IMR-90 (cell line): ENCODE data around the gene NUDT6. TPM values are rescaled to one million over a fixed set of nuclear protein-coding genes. Genes with fewer than 3 reads are reported as not detected.
A peak's percentile ranks its signal among the peaks of the same experiment; 100 is the strongest.

Experiments
- ATAC-seq: fragments of 200-7000 bp; cut with Tn5 transposase; 2 replicates; pipeline ENCODE4 v1.9.1; 2020; ENCODE audit warnings: low read depth, mild to moderate bottlenecking, moderate library complexity
- BruUV-seq: library from RNA; stranded (reverse); fragments of 400-500 nt; replicated peaks from 2 replicates; lab custom pipeline; 2021; lab: Mats Ljungman, UMichigan
- CTCF ChIA-PET: fragments of 300-600 bp; formaldehyde crosslinking; extraction: SDS; loops from one replicate; lab custom pipeline; 2021; ENCODE audit warnings: antibody characterized with exemption; lab: Yijun Ruan, JAX
- POLR2A ChIA-PET: fragments of 300-600 bp; sonication (Branson Sonifier 250); formaldehyde crosslinking; loops from one replicate; lab custom pipeline; 2022; ENCODE audit warnings: antibody characterized with exemption; ENCODE audit not compliant: unreplicated experiment; lab: Charles Lee
- DNase-seq: peaks from one replicate; pipeline ENCODE4 v3.0.0; 2013
- H2AFZ ChIP-seq: replicated peaks from 2 replicates; pipeline ENCODE3; 2013; ENCODE audit warnings: low read length, mild to moderate bottlenecking; ENCODE audit not compliant: poor library complexity
- H2AK5ac ChIP-seq: 2 replicates; pipeline ENCODE4 v1.6.1; 2013; ENCODE audit warnings: low read depth, low read length, inconsistent platforms
- H2AK9ac ChIP-seq: replicated peaks from 2 replicates; pipeline ENCODE3; 2013; ENCODE audit warnings: mild to moderate bottlenecking, low read depth, low read length, moderate library complexity; ENCODE audit not compliant: poor library complexity
- H2BK120ac ChIP-seq: 2 replicates; pipeline ENCODE4 v1.6.1; 2013; ENCODE audit warnings: low read depth, low read length, inconsistent platforms
- H2BK15ac ChIP-seq: 3 replicates; pipeline ENCODE4 v1.6.1; 2013; ENCODE audit warnings: low read depth, low read length, inconsistent platforms
- H2BK20ac ChIP-seq: 2 replicates; pipeline ENCODE4 v1.6.1; 2013; ENCODE audit warnings: low read depth, mild to moderate bottlenecking, inconsistent platforms, low read length, moderate library complexity
- H2BK5ac ChIP-seq: 2 replicates; pipeline ENCODE4 v1.6.1; 2013; ENCODE audit warnings: mild to moderate bottlenecking, low read depth, low read length, inconsistent platforms; ENCODE audit not compliant: poor library complexity, severe bottlenecking
- H3K14ac ChIP-seq: replicated peaks from 2 replicates; pipeline ENCODE4 v1.6.1; 2013; ENCODE audit warnings: low read depth, low read length, inconsistent platforms
- H3K18ac ChIP-seq: 2 replicates; pipeline ENCODE4 v1.6.1; 2013; ENCODE audit warnings: low read depth, low read length, control low read depth
- H3K23ac ChIP-seq: 2 replicates; pipeline ENCODE4 v1.6.1; 2013; ENCODE audit warnings: low read depth, low read length, inconsistent platforms
- H3K27ac ChIP-seq: 2 replicates; pipeline ENCODE4 v1.5.1; 2013; ENCODE audit warnings: mild to moderate bottlenecking, control low read depth, low read length; ENCODE audit not compliant: insufficient read depth
- H3K27me3 ChIP-seq: 2 replicates; pipeline ENCODE4 v1.6.1; 2013; ENCODE audit warnings: low read length; ENCODE audit not compliant: control insufficient read depth, insufficient read depth
- H3K36me3 ChIP-seq: 2 replicates; pipeline ENCODE4 v1.6.1; 2013; ENCODE audit warnings: low read length, mixed read lengths; ENCODE audit not compliant: control insufficient read depth, insufficient read depth
- H3K4ac ChIP-seq: 2 replicates; pipeline ENCODE4 v1.6.1; 2013; ENCODE audit warnings: low read depth, low read length, inconsistent platforms
- H3K4me1 ChIP-seq: 2 replicates; pipeline ENCODE4 v1.6.1; 2013; ENCODE audit warnings: low read length, mixed read lengths; ENCODE audit not compliant: control insufficient read depth, insufficient read depth
- H3K4me2 ChIP-seq: 2 replicates; pipeline ENCODE4 v1.6.1; 2013; ENCODE audit warnings: low read depth, mild to moderate bottlenecking, control low read depth, low read length, moderate library complexity
- H3K4me3 ChIP-seq: 2 replicates; pipeline ENCODE4 v1.5.1; 2013; ENCODE audit warnings: low read depth, mild to moderate bottlenecking, control low read depth, low read length, moderate library complexity; ENCODE audit not compliant: insufficient read depth
- H3K56ac ChIP-seq: 2 replicates; pipeline ENCODE4 v1.6.1; 2013; ENCODE audit warnings: low read length, inconsistent platforms; ENCODE audit not compliant: insufficient read depth; ENCODE audit errors: extremely low read depth
- H3K79me1 ChIP-seq, 2 experiments: 2 replicates each; pipeline ENCODE4 v1.6.1; 2013; ENCODE audit warnings: low read length in 2 of 2, inconsistent platforms in 1 of 2, low read depth in 1 of 2
- H3K9ac ChIP-seq: 2 replicates; pipeline ENCODE4 v1.6.1; 2013; ENCODE audit warnings: low read depth, low read length, control low read depth
- H3K9me1 ChIP-seq: 2 replicates; pipeline ENCODE4 v1.6.1; 2013; ENCODE audit warnings: low read length, inconsistent platforms; ENCODE audit not compliant: insufficient read depth
- H3K9me3 ChIP-seq: 2 replicates; pipeline ENCODE4 v1.6.1; 2013; ENCODE audit warnings: low read length; ENCODE audit not compliant: control insufficient read depth, insufficient read depth
- H4K20me1 ChIP-seq: 2 replicates; pipeline ENCODE4 v1.6.1; 2013; ENCODE audit warnings: low read length, inconsistent platforms; ENCODE audit not compliant: insufficient read depth
- H4K5ac ChIP-seq: 2 replicates; pipeline ENCODE4 v1.6.1; 2013; ENCODE audit warnings: mild to moderate bottlenecking, low read depth, low read length, control low read depth
- H4K8ac ChIP-seq, 2 experiments: 2 replicates each; pipeline ENCODE4 v1.6.1; 2013; ENCODE audit warnings: low read depth in 2 of 2, low read length in 2 of 2, control low read depth in 1 of 2, inconsistent platforms in 1 of 2
- H4K91ac ChIP-seq: 2 replicates; pipeline ENCODE4 v1.6.1; 2013; ENCODE audit warnings: low read depth, low read length, inconsistent platforms; ENCODE audit not compliant: insufficient read depth
- BHLHE40 ChIP-seq: fragments of 150-350 bp; IDR thresholded peaks from 2 replicates; pipeline ENCODE4 v1.6.1; 2016; ENCODE audit warnings: mild to moderate bottlenecking, low read depth, low read length
- CEBPB ChIP-seq: IDR thresholded peaks from 2 replicates; pipeline ENCODE4 v1.6.1; 2012; ENCODE audit warnings: low read depth, low read length, improper control_type of control experiment
- CHD1 ChIP-seq: IDR thresholded peaks from 2 replicates; pipeline ENCODE4 v1.6.1; 2012; ENCODE audit warnings: low read depth, low read length, improper control_type of control experiment
- CTCF ChIP-seq: conservative IDR thresholded peaks from 2 replicates; pipeline ENCODE4 v1.5.1; 2012; ENCODE audit warnings: mild to moderate bottlenecking, low read depth, low read length, improper control_type of control experiment
- ELK1 ChIP-seq: fragments of 150-350 bp; IDR thresholded peaks from 2 replicates; pipeline ENCODE4 v1.6.1; 2016; ENCODE audit warnings: low read depth, mild to moderate bottlenecking, low read length, moderate library complexity, borderline replicate concordance
- FOS ChIP-seq: fragments of 150-350 bp; IDR thresholded peaks from 2 replicates; pipeline ENCODE4 v1.6.1; 2016; ENCODE audit warnings: low read depth, low read length
- MAFK ChIP-seq: IDR thresholded peaks from 2 replicates; pipeline ENCODE4 v1.6.1; 2012; ENCODE audit warnings: low read depth, low read length, improper control_type of control experiment
- MAZ ChIP-seq: IDR thresholded peaks from 2 replicates; pipeline ENCODE4 v1.6.1; 2012; ENCODE audit warnings: low read depth, mild to moderate bottlenecking, low read length, improper control_type of control experiment, moderate library complexity, borderline replicate concordance
- MXI1 ChIP-seq: IDR thresholded peaks from 2 replicates; pipeline ENCODE4 v1.6.1; 2012; ENCODE audit warnings: low read depth, mild to moderate bottlenecking, low read length, moderate library complexity, borderline replicate concordance
- NFE2L2 ChIP-seq: fragments of 150-350 bp; IDR thresholded peaks from 2 replicates; pipeline ENCODE4 v1.6.1; 2016; ENCODE audit warnings: low read depth, mild to moderate bottlenecking, low read length
- POLR2A ChIP-seq: IDR thresholded peaks from 2 replicates; pipeline ENCODE4 v1.6.1; 2012; ENCODE audit warnings: mild to moderate bottlenecking, low read depth, low read length
- RAD21 ChIP-seq: IDR thresholded peaks from 2 replicates; pipeline ENCODE4 v1.6.1; 2012; ENCODE audit warnings: low read length, improper control_type of control experiment
- RCOR1 ChIP-seq: IDR thresholded peaks from 2 replicates; pipeline ENCODE4 v1.6.1; 2012; ENCODE audit warnings: mild to moderate bottlenecking, low read length, improper control_type of control experiment; ENCODE audit not compliant: insufficient replicate concordance
- RFX5 ChIP-seq: IDR thresholded peaks from 2 replicates; pipeline ENCODE4 v1.8.0; 2012; ENCODE audit warnings: low read depth, mild to moderate bottlenecking, low read length, moderate library complexity
- SMC3 ChIP-seq: fragments of 150-350 bp; IDR thresholded peaks from 2 replicates; pipeline ENCODE4 v1.6.1; 2016; ENCODE audit warnings: low read depth, mild to moderate bottlenecking, antibody characterized with exemption, low read length, moderate library complexity
- USF2 ChIP-seq: fragments of 150-350 bp; IDR thresholded peaks from 2 replicates; pipeline ENCODE4 v1.6.1; 2017; ENCODE audit warnings: mild to moderate bottlenecking, antibody characterized with exemption, low read length, low read depth
- WGBS, 2 experiments: methylation state at CpG; one replicate each; pipeline versions ENCODE4 v1.1.5 to v1.1.7; 2013; ENCODE audit warnings: missing lambda C conversion rate in 2 of 2; ENCODE audit not compliant: insufficient read length in 1 of 2; ENCODE audit errors: extremely low coverage in 2 of 2; 5-methylcytosine and 5-hydroxymethylcytosine counted together
- dilution Hi-C: fragments of 300-500 bp; cut with HindIII; formaldehyde crosslinking; loops from one replicate; pipeline ENCODE4 v1.14.3; 2018; ENCODE audit warnings: low sequenced_read_pairs; ENCODE audit not compliant: unreplicated experiment
- in situ Hi-C: fragments of 300-500 bp; cut with MboI; formaldehyde crosslinking; loops from 3 replicates; pipeline ENCODE4 v1.14.3; 2019; ENCODE audit warnings: low sequenced_read_pairs, inconsistent platforms, mixed read lengths
- intact Hi-C: fragments of 100-400 bp; cut with micrococcal nuclease; formaldehyde crosslinking; loops from 2 replicates; pipeline ENCODE4 v1.10.0; 2022
- polyA plus RNA-seq, 3 experiments: library from polyadenylated mRNA; depleted of rRNA; stranded (reverse); fragments of >200 nt; gene quantifications; 2 replicates each; pipeline ENCODE4 v1.2.3, GENCODE V29; 2012; ENCODE audit warnings: low replicate concordance in 1 of 3
- total RNA-seq: library from RNA; depleted of rRNA; stranded (reverse); fragments of >200 nt; gene quantifications from 2 replicates; pipeline ENCODE4 v1.2.3, GENCODE V29; 2012

The NUDT6 gene
- total and polyA plus RNA-seq, 2 of the 4 experiments (the other 2 are of a cell fraction): 2.7 to 4.8 TPM

GRCh38 chr4:122900314-122900713, 22.1 kb downstream of the NUDT6 start:
- no CpG with 5 or more reads among the region's 3 CpGs for WGBS, 2 experiments
- BruUV-seq: no TSS peak
- CTCF ChIA-PET: interaction anchor here (0.7 kb wide), 1 partner anchor 9 kb away, joined by 3 read pairs; no protein-coding TSS in a partner anchor
- Histone ChIP-seq H2BK15ac (no peak overlapping the region), H2AFZ (no peak overlapping the region), H3K27ac (no peak overlapping the region), H3K27me3 (no peaks in the 10 kb centered on the region), H4K91ac (no peak overlapping the region), H3K4me3 (no peak overlapping the region), H3K4ac (no peak overlapping the region), H2BK5ac (peak overlapping the region; percentile 42), H4K5ac (peak overlapping the region; percentile 56; the same call in 1 of the 2 replicates), H3K9me1 (peaks cover 10% of the 10 kb centered on the region), H4K8ac (no peak overlapping the region), H2BK120ac (peak overlapping the region; percentile 48; the same call in 1 of the 2 replicates), H3K36me3 (peaks cover 2% of the 10 kb centered on the region), H2BK20ac (no peak overlapping the region), H3K4me1 (peaks cover 14% of the 10 kb centered on the region), H3K56ac (no peak overlapping the region), H3K14ac (no peak overlapping the region), H2AK5ac (no peak overlapping the region), H2AK9ac (no peak overlapping the region), H3K9me3 (no peaks in the 10 kb centered on the region), H3K4me2 (no peak overlapping the region), H3K9ac (no peak overlapping the region), H3K18ac (peak overlapping the region; percentile 70; the same call in 1 of the 2 replicates), H4K20me1 (no peaks in the 10 kb centered on the region), H3K79me1 (peaks cover 7 to 16% of the 10 kb centered on the region in 2 experiments; a peak in 3 of 4 replicates), H3K23ac (peak overlapping the region; percentile 45; the same call in 1 of the 2 replicates)
- dilution Hi-C loops (loop anchor here (25.0 kb wide), 2 partner anchors 138 to 288 kb away; partner anchors contain the start of gene IL21), in situ Hi-C loops (loop anchor here (25.0 kb wide), 1 partner anchor 588 kb away; no protein-coding TSS in a partner anchor), intact Hi-C loops (no loop called here)
- DNase-seq (no peak), ATAC-seq (peak; percentile 33)
- POLR2A ChIA-PET: no interaction called here
- TF ChIP-seq CHD1: no peak
- TF ChIP-seq MAZ: no peak
- TF ChIP-seq SMC3: no peak
- no peak for TF ChIP-seq FOS
- no peak for TF ChIP-seq MXI1
- no peak for TF ChIP-seq RFX5
- no peak for TF ChIP-seq CEBPB
- no peak for TF ChIP-seq BHLHE40
- no peak for TF ChIP-seq USF2
- TF ChIP-seq NFE2L2: no peak
- no peak for TF ChIP-seq MAFK
- TF ChIP-seq POLR2A: no peak
- TF ChIP-seq RAD21: no peak
- no peak for TF ChIP-seq CTCF
- TF ChIP-seq RCOR1: no peak
- TF ChIP-seq ELK1: no peak
